HG02763 (cell line): ENCODE results near the gene PLEKHG4.

ENCODE experiments used
- ATAC-seq: cut with Tn5 transposase; IDR thresholded peaks from one replicate; pipeline ENCODE4 v1.9.1; 2021; ENCODE audit warnings: mild to moderate bottlenecking, moderate library complexity; ENCODE audit not compliant: unreplicated experiment

Gene PLEKHG4

DNA sequence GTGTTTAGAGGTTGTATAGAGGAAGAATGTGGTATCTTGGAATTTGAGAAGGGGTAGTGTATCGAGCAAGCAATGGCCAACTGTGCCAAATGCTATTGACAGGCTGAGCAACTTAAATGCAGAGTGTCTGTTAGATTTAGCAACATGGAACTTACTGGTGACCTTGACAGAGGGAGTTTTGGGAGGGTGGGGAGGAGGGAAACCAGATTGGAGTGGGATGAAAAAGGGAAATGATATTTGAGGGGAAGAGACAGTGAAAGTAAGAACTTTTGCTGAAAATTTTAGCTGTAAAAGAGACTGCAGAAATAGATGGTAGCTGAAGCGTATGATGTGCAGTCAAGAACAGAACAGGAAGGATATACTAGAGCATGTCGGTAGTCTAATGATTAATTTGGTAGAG, 48.4 kb downstream of the PLEKHG4 start:
- ATAC-seq: no peak

DNA sequence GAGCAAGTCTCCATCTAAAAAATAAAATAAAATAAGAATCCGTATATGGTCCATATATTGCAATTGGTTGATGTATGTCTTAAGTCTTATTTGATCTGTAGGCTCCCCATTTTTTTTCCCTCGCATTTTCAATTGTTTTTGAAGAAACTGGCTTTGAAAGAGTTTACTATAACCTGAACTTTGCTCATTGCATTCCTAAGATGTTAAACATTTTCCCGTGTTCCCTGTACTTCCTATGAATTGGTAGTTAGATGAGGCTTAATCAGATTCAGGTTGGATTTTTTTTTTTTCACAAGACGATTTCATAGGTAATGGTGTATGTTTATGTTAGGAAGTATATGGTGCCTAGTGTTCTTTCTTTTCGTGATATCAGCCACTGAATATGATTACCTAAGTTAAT, 50.6 kb downstream of the PLEKHG4 start:
- no peak for ATAC-seq

DNA sequence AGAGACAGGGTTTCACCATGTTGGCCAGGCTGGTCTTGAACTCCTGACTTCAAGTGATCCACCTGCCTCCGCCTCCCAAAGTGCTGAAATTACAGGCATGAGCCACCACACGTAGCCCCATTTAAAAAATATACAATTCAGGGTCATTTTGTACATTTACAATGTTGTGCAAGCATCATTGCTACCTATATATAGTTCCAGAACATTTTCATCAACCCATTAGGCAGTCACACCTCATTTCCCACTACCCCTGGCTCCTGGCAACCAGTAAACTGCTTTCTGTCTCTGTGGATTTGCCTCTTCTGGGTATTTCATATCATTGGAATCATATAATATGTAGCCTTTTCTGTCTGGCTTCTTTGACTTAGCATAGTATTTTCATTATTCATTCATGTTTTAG, 54.0 kb downstream of the PLEKHG4 start:
- no peak for ATAC-seq

DNA sequence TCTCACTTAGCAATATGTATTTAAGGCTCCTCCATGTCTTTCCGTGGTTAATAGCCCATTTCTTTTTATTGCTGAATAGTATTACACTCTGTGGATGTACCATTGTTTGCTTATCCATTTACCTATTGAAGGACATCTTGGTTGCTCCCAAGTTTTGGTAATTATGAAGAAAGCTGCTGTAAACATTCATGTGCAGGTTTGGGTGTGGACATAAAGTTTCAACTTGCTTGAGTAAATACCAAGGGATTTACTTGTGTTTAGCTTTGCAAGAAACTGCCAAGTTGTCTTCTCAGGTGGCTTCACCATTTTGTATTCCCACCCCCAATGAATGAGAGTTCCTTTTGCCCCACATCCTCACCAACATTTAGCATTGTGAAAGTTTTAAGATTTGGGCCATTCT, 56.8 kb downstream of the PLEKHG4 start:
- no peak for ATAC-seq

DNA sequence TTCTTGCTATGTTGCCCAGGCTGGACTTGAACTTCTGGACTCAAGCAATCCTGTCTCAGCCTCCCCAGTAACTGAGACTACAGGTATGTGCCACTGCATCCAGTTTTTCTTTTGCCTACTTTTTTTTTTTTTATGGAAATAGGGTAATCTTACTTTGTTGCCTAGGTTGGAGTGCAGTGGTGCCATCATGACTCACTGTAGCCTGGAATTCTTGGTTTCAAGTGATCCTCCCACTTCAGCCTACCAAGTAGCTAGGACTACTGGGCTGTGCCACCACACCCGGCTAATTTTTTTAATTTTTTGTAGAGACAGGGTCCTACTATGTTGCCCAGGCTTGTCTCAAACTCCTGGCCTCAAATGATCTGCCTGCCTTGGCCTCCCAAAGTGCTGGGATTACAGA, 57.3 kb downstream of the PLEKHG4 start:
- no peak for ATAC-seq
